Measurements from ENCODE around the gene ANXA11.
"Not testable (repeated sequence)": the region's sequence is repeated elsewhere in the genome, so short reads cannot be mapped to it uniquely, and the experiment has no call there.

Gene ANXA11

DNA sequence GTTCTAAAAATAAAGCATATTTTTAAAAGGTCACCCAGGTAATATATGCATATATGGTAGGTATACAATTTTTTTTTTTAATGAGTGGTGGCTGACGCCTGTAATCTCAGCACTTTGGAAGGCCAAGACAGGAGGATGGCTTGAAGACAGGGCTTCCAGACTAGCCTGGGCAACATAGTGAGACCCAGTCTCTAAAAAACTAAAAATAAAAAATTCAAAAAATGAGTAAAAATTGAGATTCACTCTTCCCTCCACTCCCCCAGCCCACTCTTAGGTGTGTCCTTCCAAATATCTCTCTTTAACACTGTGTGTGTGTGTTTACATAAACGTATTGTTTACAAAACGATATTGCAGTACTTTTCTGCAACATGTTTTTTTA is 929 bp upstream of the ANXA11 start:
- peak overlapping the region; percentile 94 for H3K9ac ChIP-seq (ENCODE audit: low read length)
- H3K27me3 ChIP-seq (replicated peaks; ENCODE audit: control insufficient read depth, insufficient read depth, low read length): no peaks in the 10 kb centered on the region
- peaks cover 53% of the 10 kb centered on the region for H3K4me1 ChIP-seq (ENCODE audit: control insufficient read depth, insufficient read depth, low read length)
- no peaks in the 10 kb centered on the region for H3K9me3 ChIP-seq (ENCODE audit: control insufficient read depth, low read length)
- H3K36me3 ChIP-seq (ENCODE audit: control insufficient read depth, insufficient read depth, low read length, severe bottlenecking): no peaks in the 10 kb centered on the region
- H3K4me3 ChIP-seq (ENCODE audit: low read length): peak overlapping the region; percentile 88
- DNase-seq (ENCODE audit: low read depth): no peak

DNA sequence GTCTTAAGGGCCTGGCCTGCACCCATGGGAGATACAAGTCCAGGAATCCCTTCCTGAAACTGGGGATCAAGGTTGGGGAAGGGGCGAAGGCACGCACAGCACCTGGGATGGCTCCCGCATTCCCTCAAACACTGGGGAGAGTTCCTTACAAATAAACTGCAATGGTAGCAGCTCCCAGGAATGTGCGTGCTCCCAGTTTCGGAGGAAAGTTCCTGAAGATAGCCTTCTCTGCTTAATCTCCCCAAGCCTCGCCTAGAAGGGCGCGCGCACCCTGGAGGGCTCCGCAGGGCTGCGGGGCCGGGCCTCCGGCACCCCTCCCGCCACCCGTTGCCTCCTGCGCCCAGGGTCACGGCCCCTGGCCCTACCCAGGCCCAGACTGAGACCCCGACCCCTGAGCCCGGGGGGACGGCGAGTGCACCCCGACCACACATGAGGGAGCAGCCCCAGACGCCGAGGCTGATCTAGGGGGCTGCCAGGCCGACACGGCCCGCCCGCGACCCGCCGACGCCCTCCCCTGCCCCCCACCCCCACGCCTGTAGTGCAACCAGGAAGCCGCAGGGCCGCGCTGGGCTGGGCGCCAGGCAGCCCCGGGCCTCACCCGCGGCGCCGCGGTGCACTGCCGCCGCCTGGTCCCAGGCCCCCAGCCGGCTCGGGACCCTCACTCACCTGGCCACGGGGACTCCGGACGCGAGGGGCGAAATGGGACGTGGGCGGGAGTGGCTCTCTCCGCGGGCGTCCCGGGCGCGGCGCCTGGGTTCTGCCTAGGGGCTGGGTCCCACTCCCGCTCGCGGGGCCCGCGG is 460 bp downstream of the ANXA11 start:
- Histone ChIP-seq H3K9ac (ENCODE audit: low read length) (peak overlapping the region; percentile 94), H3K9me3 (ENCODE audit: control insufficient read depth, low read length) (no peaks in the 10 kb centered on the region), H3K4me3 (ENCODE audit: low read length) (peak overlapping the region; percentile 88), H3K36me3 (ENCODE audit: control insufficient read depth, insufficient read depth, low read length, severe bottlenecking) (no peaks in the 10 kb centered on the region), H3K4me1 (ENCODE audit: control insufficient read depth, insufficient read depth, low read length) (peaks cover 67% of the 10 kb centered on the region), H3K27me3 (replicated peaks; ENCODE audit: control insufficient read depth, insufficient read depth, low read length) (no peaks in the 10 kb centered on the region)
- DNase-seq (ENCODE audit: low read depth): peak; percentile 64

- Histone ChIP-seq H3K4me1 (ENCODE audit: control insufficient read depth, insufficient read depth, low read length) (peaks cover 71% of the 10 kb centered on the region), H3K9ac (ENCODE audit: low read length) (peak overlapping the region; percentile 94), H3K36me3 (ENCODE audit: control insufficient read depth, insufficient read depth, low read length, severe bottlenecking) (no peaks in the 10 kb centered on the region), H3K4me3 (ENCODE audit: low read length) (peak overlapping the region; percentile 88), H3K27me3 (replicated peaks; ENCODE audit: control insufficient read depth, insufficient read depth, low read length) (no peaks in the 10 kb centered on the region), H3K9me3 (ENCODE audit: control insufficient read depth, low read length) (no peaks in the 10 kb centered on the region)
- DNase-seq (ENCODE audit: low read depth): peak; percentile 45
These were observed 1.3 kb downstream of the ANXA11 start for GRCh38 chr10:80203835-80204676.

GRCh38 chr10:80202934-80203834 is 2.2 kb downstream of the ANXA11 start:
- H3K9ac ChIP-seq (ENCODE audit: low read length): peak overlapping the region; percentile 94
- H3K4me3 ChIP-seq (ENCODE audit: low read length): peak overlapping the region; percentile 88
- peak; percentile 72 for DNase-seq (ENCODE audit: low read depth)

GRCh38 chr10:80202530-80202929 is 2.8 kb downstream of the ANXA11 start:
- not testable (repeated sequence) for H3K9me3 ChIP-seq (ENCODE audit: control insufficient read depth, low read length); H3K27me3 ChIP-seq (replicated peaks; ENCODE audit: control insufficient read depth, insufficient read depth, low read length); DNase-seq (ENCODE audit: low read depth); H3K36me3 ChIP-seq (ENCODE audit: control insufficient read depth, insufficient read depth, low read length, severe bottlenecking)
- peaks cover 76% of the 10 kb centered on the region for H3K4me1 ChIP-seq (ENCODE audit: control insufficient read depth, insufficient read depth, low read length)
- H3K9ac ChIP-seq (ENCODE audit: low read length): peak overlapping the region; percentile 22
- peak overlapping the region; percentile 88 for H3K4me3 ChIP-seq (ENCODE audit: low read length)

More at GRCh38 chr10:80202934-80203834, 2.2 kb downstream of the ANXA11 start:
- Histone ChIP-seq H3K9me3 (ENCODE audit: control insufficient read depth, low read length) (no peaks in the 10 kb centered on the region), H3K4me1 (ENCODE audit: control insufficient read depth, insufficient read depth, low read length) (peaks cover 78% of the 10 kb centered on the region), H3K36me3 (ENCODE audit: control insufficient read depth, insufficient read depth, low read length, severe bottlenecking) (no peaks in the 10 kb centered on the region), H3K27me3 (replicated peaks; ENCODE audit: control insufficient read depth, insufficient read depth, low read length) (no peaks in the 10 kb centered on the region)

DNA sequence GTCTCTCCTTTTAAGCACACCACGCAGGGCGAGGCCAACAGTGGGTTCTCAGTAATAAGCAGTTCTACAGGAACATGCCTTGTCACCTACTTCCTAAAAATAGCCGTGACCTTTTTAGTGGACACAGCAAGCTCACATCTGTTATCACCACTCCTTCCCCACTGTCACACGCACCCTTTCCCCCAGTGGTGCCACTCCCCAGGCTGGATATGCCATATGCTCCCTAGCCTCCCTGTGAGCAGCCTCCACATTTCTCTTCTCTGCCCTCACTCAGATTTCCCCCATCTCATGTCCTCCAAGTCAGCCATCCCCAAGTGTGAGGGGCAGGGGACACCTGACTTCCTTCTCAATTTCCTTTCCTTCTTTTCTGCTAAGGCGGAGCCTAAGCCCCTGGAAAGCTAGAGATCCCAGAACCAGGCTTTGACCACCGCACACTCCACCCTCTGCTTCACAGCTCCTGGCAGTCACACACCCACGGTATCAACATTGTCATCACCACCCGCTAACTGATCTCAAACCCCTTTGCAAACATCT is 3.7 kb downstream of the ANXA11 start:
- H3K9me3 ChIP-seq (ENCODE audit: control insufficient read depth, low read length): no peaks in the 10 kb centered on the region
- H3K4me1 ChIP-seq (ENCODE audit: control insufficient read depth, insufficient read depth, low read length): peaks cover 79% of the 10 kb centered on the region
- DNase-seq (ENCODE audit: low read depth): no peak

DNA sequence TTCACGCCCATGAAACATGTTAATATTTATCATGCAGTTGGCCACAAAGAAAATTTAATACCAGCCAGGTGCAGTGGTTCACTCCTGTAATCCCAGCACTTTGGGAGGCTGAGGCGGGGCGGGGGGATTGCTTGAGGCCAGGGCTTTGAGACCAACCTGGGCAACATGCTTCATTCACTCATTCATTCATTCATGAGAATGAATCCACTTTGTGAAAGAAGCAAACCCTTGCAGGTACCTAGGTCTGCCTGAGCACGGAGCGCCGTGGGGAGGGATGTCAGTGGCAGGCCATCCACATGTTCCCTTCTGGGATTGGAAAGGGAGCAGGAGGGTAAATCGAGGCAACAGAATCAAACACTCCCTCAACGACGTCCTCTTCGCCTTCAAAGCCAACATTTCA is 4.7 kb downstream of the ANXA11 start:
- peaks cover 79% of the 10 kb centered on the region for H3K4me1 ChIP-seq (ENCODE audit: control insufficient read depth, insufficient read depth, low read length)
- no peak overlapping the region for H3K9ac ChIP-seq (ENCODE audit: low read length)
- H3K27me3 ChIP-seq (replicated peaks; ENCODE audit: control insufficient read depth, insufficient read depth, low read length): no peaks in the 10 kb centered on the region
- H3K36me3 ChIP-seq (ENCODE audit: control insufficient read depth, insufficient read depth, low read length, severe bottlenecking): peaks cover 3% of the 10 kb centered on the region
- H3K9me3 ChIP-seq (ENCODE audit: control insufficient read depth, low read length): no peaks in the 10 kb centered on the region
- H3K4me3 ChIP-seq (ENCODE audit: low read length): peak overlapping the region; percentile 35
- no peak for DNase-seq (ENCODE audit: low read depth)

More for the DNA sequence above, 3.7 kb downstream of the ANXA11 start:
- Histone ChIP-seq H3K4me3 (ENCODE audit: low read length) (peak overlapping the region; percentile 88), H3K36me3 (ENCODE audit: control insufficient read depth, insufficient read depth, low read length, severe bottlenecking) (peaks cover under 1% of the 10 kb centered on the region), H3K9ac (ENCODE audit: low read length) (peak overlapping the region; percentile 22), H3K27me3 (replicated peaks; ENCODE audit: control insufficient read depth, insufficient read depth, low read length) (no peaks in the 10 kb centered on the region)

DNA sequence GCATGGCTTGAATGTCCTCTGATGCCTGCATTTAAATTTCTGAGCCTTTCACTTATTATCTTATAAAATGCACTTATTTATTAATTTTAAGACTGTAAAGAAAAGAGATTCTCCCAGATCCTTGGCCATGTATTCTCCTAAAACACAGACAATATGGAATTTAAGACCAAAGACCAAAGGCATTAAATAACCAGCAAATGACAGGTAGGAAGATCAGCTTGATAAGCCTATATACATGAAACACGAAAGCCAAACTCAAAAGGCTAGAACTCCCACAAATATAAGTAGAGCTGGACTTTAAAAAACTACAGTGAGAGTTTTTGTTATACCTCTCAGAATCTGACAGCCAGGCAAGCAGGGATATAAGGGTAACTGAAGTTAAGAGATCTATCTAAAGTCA is 5.1 kb downstream of the ANXA11 start:
- no peak for DNase-seq (ENCODE audit: low read depth)
- Histone ChIP-seq H3K36me3 (ENCODE audit: control insufficient read depth, insufficient read depth, low read length, severe bottlenecking) (peaks cover 4% of the 10 kb centered on the region), H3K9me3 (ENCODE audit: control insufficient read depth, low read length) (no peaks in the 10 kb centered on the region), H3K27me3 (replicated peaks; ENCODE audit: control insufficient read depth, insufficient read depth, low read length) (no peaks in the 10 kb centered on the region), H3K4me3 (ENCODE audit: low read length) (peak overlapping the region; percentile 35), H3K9ac (ENCODE audit: low read length) (peak overlapping the region; percentile 36), H3K4me1 (ENCODE audit: control insufficient read depth, insufficient read depth, low read length) (peaks cover 78% of the 10 kb centered on the region)

GRCh38 chr10:80199828-80200227 is 5.5 kb downstream of the ANXA11 start:
- peaks cover 9% of the 10 kb centered on the region for H3K36me3 ChIP-seq (ENCODE audit: control insufficient read depth, insufficient read depth, low read length, severe bottlenecking)
- H3K9me3 ChIP-seq (ENCODE audit: control insufficient read depth, low read length): no peaks in the 10 kb centered on the region
- peaks cover 81% of the 10 kb centered on the region for H3K4me1 ChIP-seq (ENCODE audit: control insufficient read depth, insufficient read depth, low read length)
- peak overlapping the region; percentile 57 for H3K9ac ChIP-seq (ENCODE audit: low read length)
- H3K4me3 ChIP-seq (ENCODE audit: low read length): peak overlapping the region; percentile 35
- H3K27me3 ChIP-seq (replicated peaks; ENCODE audit: control insufficient read depth, insufficient read depth, low read length): no peaks in the 10 kb centered on the region
- DNase-seq (ENCODE audit: low read depth): no peak

DNA sequence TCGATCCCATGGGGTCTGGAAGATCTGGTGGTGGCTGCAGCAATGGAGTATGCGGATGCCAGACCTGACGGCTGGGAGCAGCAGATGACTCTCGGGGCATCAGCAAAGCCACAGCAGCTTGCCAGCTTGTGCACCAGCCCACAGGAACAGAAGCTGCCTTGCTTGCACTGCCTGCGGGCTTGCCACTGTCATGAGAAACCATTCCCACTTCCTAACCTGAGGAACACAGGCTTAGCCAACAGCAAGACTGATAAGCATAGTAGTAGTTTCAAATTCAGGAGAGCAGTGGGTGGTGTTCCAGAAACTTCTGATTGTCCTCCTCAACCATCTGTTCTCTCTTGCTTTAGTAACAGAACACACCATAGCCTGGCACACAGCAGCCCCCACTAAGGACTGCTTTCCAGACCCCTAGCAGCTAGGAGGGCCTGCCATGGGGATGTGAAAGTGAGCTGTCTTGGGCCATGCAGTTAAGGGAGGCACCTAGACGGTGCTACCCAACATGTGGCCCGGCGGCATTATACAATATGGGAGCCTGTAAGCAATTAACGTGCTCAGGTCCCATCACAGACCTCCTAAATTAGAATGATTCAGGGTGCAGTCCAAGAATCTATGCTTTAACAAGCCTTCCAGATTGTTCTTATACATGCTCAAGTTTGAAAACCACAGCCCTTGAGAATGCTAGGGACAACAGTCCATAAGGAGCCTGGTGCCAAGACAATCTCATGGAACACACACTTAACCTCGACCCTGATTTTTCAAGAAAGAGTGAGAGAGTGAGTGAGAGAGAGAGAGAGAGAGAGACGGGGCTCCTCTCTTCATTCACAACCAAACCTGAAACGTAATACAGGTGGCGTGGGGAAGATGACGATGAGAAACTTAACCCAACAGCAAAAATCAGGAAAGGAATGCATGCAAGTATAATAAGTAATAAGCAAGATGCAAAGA is 7.1 kb downstream of the ANXA11 start:
- H3K9ac ChIP-seq (ENCODE audit: low read length): peak overlapping the region; percentile 13

More for the DNA sequence above, 7.1 kb downstream of the ANXA11 start:
- H3K27me3 ChIP-seq (replicated peaks; ENCODE audit: control insufficient read depth, insufficient read depth, low read length): no peaks in the 10 kb centered on the region
- H3K36me3 ChIP-seq (ENCODE audit: control insufficient read depth, insufficient read depth, low read length, severe bottlenecking): peaks cover 16% of the 10 kb centered on the region
- peaks cover 86% of the 10 kb centered on the region for H3K4me1 ChIP-seq (ENCODE audit: control insufficient read depth, insufficient read depth, low read length)
- H3K9me3 ChIP-seq (ENCODE audit: control insufficient read depth, low read length): no peaks in the 10 kb centered on the region
- no peak for DNase-seq (ENCODE audit: low read depth)
- H3K4me3 ChIP-seq (ENCODE audit: low read length): peak overlapping the region; percentile 39
